Upper lobe of left lung (tissue), 6 donors: ENCODE results near the gene MTG1. TPM values are rescaled to one million over a fixed set of nuclear protein-coding genes. Genes with fewer than 3 reads are reported as not detected.

Experiments used
- ATAC-seq, 2 donors: fragments of 200-7000 bp; cut with Tn5 transposase; one replicate each; pipeline ENCODE4 v1.9.1; 2022; ENCODE audit warnings: mild to moderate bottlenecking in 2 of 2, moderate library complexity in 2 of 2; ENCODE audit not compliant: low FRiP score in 2 of 2
- DNase-seq, 2 donors: peaks; one replicate each; pipeline ENCODE4 v3.0.0-alpha.2; 2019 to 2020
- H3K27ac ChIP-seq, 4 donors: fragments of 200-600 bp; sonication (generic); one replicate each; pipeline ENCODE4 v1.5.1; 2016 to 2019
- H3K27me3 ChIP-seq, 4 donors: fragments of 200-600 bp; sonication (generic); one replicate each; pipeline ENCODE4 v1.5.1; 2017 to 2019
- H3K36me3 ChIP-seq, 4 donors: fragments of 200-600 bp; sonication (generic); one replicate each; pipeline ENCODE4 v1.5.1; 2016 to 2019
- H3K4me1 ChIP-seq, 4 donors: fragments of 200-600 bp; sonication (generic); one replicate each; pipeline ENCODE4 v1.5.1; 2018 to 2019
- H3K4me3 ChIP-seq, 4 donors: fragments of 200-600 bp; sonication (generic); one replicate each; pipeline ENCODE4 v1.5.1; 2017 to 2019; ENCODE audit warnings: mild to moderate bottlenecking in 2 of 4, moderate library complexity in 1 of 4
- H3K9me3 ChIP-seq, 4 donors: fragments of 200-600 bp; sonication (generic); one replicate each; pipeline ENCODE4 v1.5.1; 2018 to 2019
- EP300 ChIP-seq, 4 donors: sonication (generic); formaldehyde crosslinking; IDR thresholded peaks; one replicate each; pipeline ENCODE4 v1.5.1; 2017; ENCODE audit warnings: antibody characterized with exemption in 4 of 4, control low read depth in 2 of 4
- POLR2A ChIP-seq, 4 donors: fragments of 450-650 bp; IDR thresholded peaks; one replicate each; pipeline ENCODE4 v1.5.1; 2016 to 2017; ENCODE audit warnings: antibody characterized with exemption in 4 of 4, mild to moderate bottlenecking in 2 of 4
- POLR2AphosphoS5 ChIP-seq, 2 donors: sonication (generic); formaldehyde crosslinking; IDR thresholded peaks; one replicate each; pipeline ENCODE4 v1.5.1; 2017; ENCODE audit warnings: antibody characterized with exemption in 2 of 2
- WGBS, 2 donors: methylation state at CpG; one replicate each; pipeline ENCODE4 v1.1.5; 2017 to 2018; 5-methylcytosine and 5-hydroxymethylcytosine counted together
- total RNA-seq, 6 donors: library from RNA; depleted of rRNA in 4 of 6; stranded (reverse); fragments of >200 nt in 4 of 6; gene quantifications; one replicate each; pipeline versions ENCODE4 v1.1.0 to v1.2.1, GENCODE V29; 2016 to 2021
- TF ChIP-seq, protein P1 (sequence below), 6 experiments: fragments of 450-650 bp in 4 of 6; fragments of 200-600 bp in 2 of 6; sonication (generic) in 2 of 6; IDR thresholded peaks; one replicate each; pipeline ENCODE4 v1.5.1; 2016 to 2019; ENCODE audit warnings: antibody characterized with exemption in 6 of 6
- donor health status: DM: no; HTN: no; CAD: no; lungs with moderate emphysema.
- donor health status: DM: no; HTN: yes; CAD: no; lungs with severe emphysema.

The MTG1 gene
- total RNA-seq, 6 donors from 2014 or later: 21.0 to 155 (median 40.8) TPM

DNA sequence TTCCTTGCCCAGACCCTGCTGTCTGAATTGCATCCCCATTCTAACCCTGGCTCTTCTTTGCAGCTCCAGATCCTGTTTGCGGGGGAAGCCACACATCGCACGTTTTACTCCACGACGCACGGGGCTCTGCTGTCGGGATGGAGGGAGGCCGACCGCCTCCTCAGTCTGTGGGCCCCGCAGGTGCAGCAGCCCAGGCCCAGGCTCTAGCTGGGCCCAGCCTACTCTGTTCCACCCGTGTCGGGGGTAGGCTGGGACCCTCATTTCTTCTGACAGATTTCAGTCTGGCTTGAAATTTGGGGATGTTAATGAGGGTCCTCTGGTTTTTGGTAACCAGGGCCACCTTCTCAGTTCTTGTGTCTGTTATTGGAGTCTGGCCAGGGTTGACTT is 2.7 kb upstream of the MTG1 start:
- WGBS, 2 donors: 95 to 96% methylated on average over 12 of the region's 12 CpGs

GRCh38 chr10:133391761-133392518 is 2.0 kb upstream of the MTG1 start:
- Histone ChIP-seq H3K27me3 (no peaks in the 10 kb centered on the region), H3K4me1 (peaks cover 10 to 24% (median 13%) of the 10 kb centered on the region in 4 donors), H3K9me3 (no peaks in the 10 kb centered on the region), H3K4me3 (no peak overlapping the region), H3K36me3 (peaks cover 0 to 17% (median 5%) of the 10 kb centered on the region in 4 donors), H3K27ac (no peak overlapping the region)
- WGBS, 2 donors: 68 to 86% methylated on average over 4 to 12 of the region's 12 CpGs
- no peak for ATAC-seq
- TF ChIP-seq POLR2AphosphoS5 (IDR thresholded peaks at IDR 0.05): no peak
- TF ChIP-seq, protein P1, sequence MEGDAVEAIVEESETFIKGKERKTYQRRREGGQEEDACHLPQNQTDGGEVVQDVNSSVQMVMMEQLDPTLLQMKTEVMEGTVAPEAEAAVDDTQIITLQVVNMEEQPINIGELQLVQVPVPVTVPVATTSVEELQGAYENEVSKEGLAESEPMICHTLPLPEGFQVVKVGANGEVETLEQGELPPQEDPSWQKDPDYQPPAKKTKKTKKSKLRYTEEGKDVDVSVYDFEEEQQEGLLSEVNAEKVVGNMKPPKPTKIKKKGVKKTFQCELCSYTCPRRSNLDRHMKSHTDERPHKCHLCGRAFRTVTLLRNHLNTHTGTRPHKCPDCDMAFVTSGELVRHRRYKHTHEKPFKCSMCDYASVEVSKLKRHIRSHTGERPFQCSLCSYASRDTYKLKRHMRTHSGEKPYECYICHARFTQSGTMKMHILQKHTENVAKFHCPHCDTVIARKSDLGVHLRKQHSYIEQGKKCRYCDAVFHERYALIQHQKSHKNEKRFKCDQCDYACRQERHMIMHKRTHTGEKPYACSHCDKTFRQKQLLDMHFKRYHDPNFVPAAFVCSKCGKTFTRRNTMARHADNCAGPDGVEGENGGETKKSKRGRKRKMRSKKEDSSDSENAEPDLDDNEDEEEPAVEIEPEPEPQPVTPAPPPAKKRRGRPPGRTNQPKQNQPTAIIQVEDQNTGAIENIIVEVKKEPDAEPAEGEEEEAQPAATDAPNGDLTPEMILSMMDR (IDR thresholded peaks at IDR 0.05): no peak
- DNase-seq: no peak

More for the DNA sequence above, 2.7 kb upstream of the MTG1 start:
- H3K36me3 ChIP-seq: peaks cover 0 to 11% (median 4%) of the 10 kb centered on the region in 4 donors
- no peak for DNase-seq
- no peaks in the 10 kb centered on the region for H3K9me3 ChIP-seq
- TF ChIP-seq POLR2AphosphoS5 (IDR thresholded peaks at IDR 0.05) (no peak), EP300 (IDR thresholded peaks at IDR 0.05) (no peak), POLR2A (IDR thresholded peaks at IDR 0.05) (no peak)
- TF ChIP-seq, protein P1 (IDR thresholded peaks at IDR 0.05): no peak
- ATAC-seq: no peak
- no peak overlapping the region for H3K4me3 ChIP-seq
- H3K27ac ChIP-seq: no peak overlapping the region
- no peaks in the 10 kb centered on the region for H3K27me3 ChIP-seq
- H3K4me1 ChIP-seq: peaks cover 10 to 24% (median 13%) of the 10 kb centered on the region in 4 donors

DNA sequence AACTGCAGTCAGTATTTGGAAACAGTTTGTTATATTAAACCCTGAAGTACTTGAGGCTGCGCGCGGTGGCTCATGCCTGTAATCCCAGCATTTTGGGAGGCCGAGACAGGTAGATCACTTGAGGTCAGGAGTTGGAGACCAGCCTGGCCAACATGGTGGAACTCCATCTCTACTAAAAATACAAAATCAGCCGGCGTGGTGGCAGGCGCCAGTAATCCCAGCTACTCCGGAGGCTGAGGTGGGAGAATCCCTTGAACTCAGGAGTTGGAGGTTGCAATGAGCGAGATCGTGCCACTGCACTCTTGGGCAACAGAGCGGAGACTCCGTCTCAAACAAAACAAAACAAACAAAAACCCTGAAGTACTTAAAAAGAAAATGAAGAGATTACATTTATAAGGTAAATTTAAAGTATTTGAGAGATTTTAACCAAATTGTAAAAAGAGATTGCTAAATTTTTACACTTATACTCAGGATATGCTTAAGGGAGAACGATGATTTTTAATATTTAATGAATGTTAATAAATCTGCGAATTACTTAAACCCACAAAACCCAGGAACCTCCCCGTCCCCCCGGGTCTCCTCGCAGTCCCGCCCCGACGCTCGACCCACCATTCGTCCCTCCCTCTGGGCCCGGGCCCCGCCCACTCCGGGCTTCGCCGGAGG is 425 bp upstream of the MTG1 start:
- no peaks in the 10 kb centered on the region for H3K27me3 ChIP-seq
- DNase-seq: no peak
- H3K4me3 ChIP-seq: peak overlapping the region in 3 of 4 donors; percentile 78 to 99 (median 84)
- H3K36me3 ChIP-seq: peaks cover 0 to 33% (median 10%) of the 10 kb centered on the region in 4 donors
- TF ChIP-seq, protein P1 (IDR thresholded peaks at IDR 0.05): no peak
- TF ChIP-seq EP300 (IDR thresholded peaks at IDR 0.05) (no peak), POLR2AphosphoS5 (IDR thresholded peaks at IDR 0.05) (no peak), POLR2A (IDR thresholded peaks at IDR 0.05) (no peak)
- no peak for ATAC-seq
- peak overlapping the region; percentile 75 to 92 (median 84) for H3K27ac ChIP-seq
- H3K9me3 ChIP-seq: no peaks in the 10 kb centered on the region
- H3K4me1 ChIP-seq: peaks cover 10 to 24% (median 13%) of the 10 kb centered on the region in 4 donors
- 37 to 38% methylated on average over 22 to 27 of the region's 27 CpGs for WGBS, 2 donors

- WGBS, 2 donors: 19 to 36% methylated on average over 17 to 21 of the region's 21 CpGs
- peaks cover 10 to 24% (median 13%) of the 10 kb centered on the region in 4 donors for H3K4me1 ChIP-seq
- no peaks in the 10 kb centered on the region for H3K9me3 ChIP-seq
- peak overlapping the region; percentile 78 to 99 (median 81) for H3K4me3 ChIP-seq
- H3K27ac ChIP-seq: peak overlapping the region; percentile 75 to 92 (median 84)
- H3K36me3 ChIP-seq: peaks cover 6 to 46% (median 18%) of the 10 kb centered on the region in 4 donors
- no peaks in the 10 kb centered on the region for H3K27me3 ChIP-seq
- ATAC-seq (no peak), DNase-seq (no peak)
- TF ChIP-seq EP300 (IDR thresholded peaks at IDR 0.05) (no peak), POLR2AphosphoS5 (IDR thresholded peaks at IDR 0.05) (no peak), POLR2A (IDR thresholded peaks at IDR 0.05) (no peak)
- TF ChIP-seq, protein P1 (IDR thresholded peaks at IDR 0.05): no peak
These were observed 854 bp downstream of the MTG1 start for GRCh38 chr10:133394801-133395221.
